Right ventricle myocardium inferior (tissue), 1 donor: Measurements from ENCODE around the gene ACAP3. TPM values are rescaled to one million over a fixed set of nuclear protein-coding genes. Genes with fewer than 3 reads are reported as not detected.
"Not testable (repeated sequence)": the region's sequence is repeated elsewhere in the genome, so short reads cannot be mapped to it uniquely, and the experiment has no call there.

Source experiments
- ATAC-seq: fragments of 200-7000 bp; cut with Tn5 transposase; one replicate; pipeline ENCODE4 v1.9.1; 2020; ENCODE audit warnings: mild to moderate bottlenecking, moderate library complexity
- DNase-seq: peaks from one replicate; pipeline ENCODE4 v3.0.0; 2021; ENCODE audit errors: missing footprints
- intact Hi-C: fragments of 100-400 bp; cut with DNase I; formaldehyde crosslinking; loops from one replicate; pipeline ENCODE4 v1.11.0; 2022
- total RNA-seq: library from RNA; stranded (reverse); fragmentation: NEBNext Ultra II Directional; extraction: Animal tissue kit (Norgen Biotek cat#: 25700); gene quantifications from one replicate; pipeline ENCODE4 v1.2.1, GENCODE V29; 2021
- donor health status: DM: no; HTN: yes; CAD: no; lungs with severe emphysema.

ACAP3 gene
- total RNA-seq, 1 donor from 2014 or later = 57.3 TPM

DNA sequence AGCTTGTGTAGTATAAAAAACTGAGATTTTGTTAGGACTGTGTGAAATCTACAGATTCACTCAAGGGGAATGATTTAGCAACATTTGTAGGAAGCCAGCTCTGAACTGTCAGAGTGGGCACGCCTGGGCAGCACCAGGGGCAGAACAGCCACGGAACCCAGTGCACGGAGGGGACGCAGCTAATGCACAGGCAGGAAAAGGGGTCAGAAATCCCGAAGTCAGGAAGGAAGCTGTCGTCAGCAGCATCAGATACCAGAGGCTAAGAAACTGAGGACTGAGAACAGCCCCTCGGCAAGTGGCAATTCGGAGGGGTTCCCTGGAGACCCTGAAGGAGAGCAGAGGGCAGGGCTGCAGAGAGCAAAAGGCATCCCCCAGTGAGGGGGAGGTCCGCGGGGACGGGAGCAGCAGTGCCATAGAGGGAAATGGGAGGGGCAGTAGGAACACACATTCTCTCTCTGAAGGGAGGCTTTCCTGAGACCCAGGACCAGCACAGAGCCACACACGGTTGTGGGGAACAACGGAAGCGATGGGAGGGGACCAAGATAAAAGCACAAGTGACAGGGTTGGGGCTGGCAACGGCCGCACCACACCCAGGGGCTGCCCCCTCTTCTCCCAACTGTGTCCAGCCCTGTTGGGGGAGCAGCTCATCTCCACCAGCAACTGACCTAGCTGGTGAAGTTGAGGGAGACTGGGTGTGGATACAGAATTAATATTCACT is 46.7 kb downstream of the ACAP3 start:
- peak; percentile 26 for DNase-seq
- intact Hi-C loops = no loop called here
- ATAC-seq = no peak

DNA sequence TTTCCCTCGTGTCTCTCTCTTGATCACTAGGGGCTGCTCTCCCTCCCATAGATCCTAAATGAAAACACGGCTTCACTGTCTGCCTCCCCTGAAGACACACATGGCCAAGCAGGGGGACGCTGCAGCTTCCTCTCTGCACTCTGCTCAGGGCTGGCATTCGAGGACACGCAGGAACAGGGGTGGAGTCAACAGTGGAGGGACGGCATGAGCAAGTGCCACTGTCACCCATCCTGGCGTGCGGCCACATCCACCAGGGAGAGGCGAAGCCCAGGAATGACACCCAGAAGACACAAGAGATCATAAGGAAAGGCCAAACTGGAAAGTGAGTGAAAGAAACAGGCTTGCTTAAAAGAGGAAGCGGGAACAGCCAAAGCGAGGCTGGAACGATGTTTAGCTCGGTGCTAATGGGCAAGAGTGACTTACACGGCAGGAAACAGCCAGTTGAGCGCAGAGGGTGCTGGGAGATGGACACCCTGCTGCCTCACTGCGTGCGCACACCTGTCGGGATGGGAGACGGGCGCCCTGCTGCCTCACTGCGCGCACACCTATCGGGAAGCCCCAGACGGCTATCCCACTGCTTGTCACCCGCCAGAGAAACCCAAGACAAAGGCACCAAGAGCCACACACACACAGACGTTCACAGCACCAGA is 47.7 kb downstream of the ACAP3 start:
- DNase-seq = peak; percentile 73
- intact Hi-C loops = no loop called here
- ATAC-seq = peak; percentile 63

DNA sequence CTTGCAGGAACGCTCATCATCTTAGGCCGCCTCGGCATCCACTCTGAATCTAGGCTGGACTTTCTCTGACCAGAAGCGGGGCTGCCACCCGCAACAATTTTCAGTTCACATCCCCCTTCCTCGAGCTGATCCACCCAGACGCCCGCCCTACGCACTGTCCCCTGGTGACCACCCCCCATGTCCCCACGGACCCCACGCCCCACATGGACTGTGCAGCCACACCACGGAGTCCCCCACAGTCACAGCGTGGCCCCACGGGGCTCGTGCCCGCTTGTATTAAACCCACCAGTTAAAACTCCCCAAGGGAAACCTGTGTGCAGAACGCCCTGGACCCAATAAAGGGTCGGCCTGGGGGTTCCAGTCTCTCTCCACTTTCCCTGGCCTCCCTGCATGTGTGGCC is 48.2 kb downstream of the ACAP3 start:
- intact Hi-C loops = no loop called here
- no peak for ATAC-seq

DNA sequence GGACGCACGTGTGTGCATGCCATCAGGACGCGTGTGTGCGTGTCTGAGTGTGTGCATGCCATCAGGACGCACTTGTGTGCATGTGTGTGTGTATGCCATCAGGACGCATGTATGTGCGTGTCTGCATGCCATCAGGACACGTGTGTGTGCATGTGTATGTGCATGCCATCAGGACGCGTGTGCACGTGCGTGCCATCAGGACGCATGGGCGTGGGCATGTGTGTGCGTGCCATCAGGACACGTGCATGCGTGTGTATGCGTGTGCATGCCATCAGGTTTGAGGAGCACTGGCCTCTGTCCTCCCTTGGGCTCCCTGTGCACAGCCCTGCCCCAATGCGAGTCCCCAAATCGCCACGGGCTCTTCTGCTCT is 48.6 kb downstream of the ACAP3 start:
- ATAC-seq = no peak
- peak; percentile 21 for DNase-seq
- intact Hi-C loops = no loop called here

More for the DNA sequence above, 48.2 kb downstream of the ACAP3 start:
- peak; percentile 49 for DNase-seq

DNA sequence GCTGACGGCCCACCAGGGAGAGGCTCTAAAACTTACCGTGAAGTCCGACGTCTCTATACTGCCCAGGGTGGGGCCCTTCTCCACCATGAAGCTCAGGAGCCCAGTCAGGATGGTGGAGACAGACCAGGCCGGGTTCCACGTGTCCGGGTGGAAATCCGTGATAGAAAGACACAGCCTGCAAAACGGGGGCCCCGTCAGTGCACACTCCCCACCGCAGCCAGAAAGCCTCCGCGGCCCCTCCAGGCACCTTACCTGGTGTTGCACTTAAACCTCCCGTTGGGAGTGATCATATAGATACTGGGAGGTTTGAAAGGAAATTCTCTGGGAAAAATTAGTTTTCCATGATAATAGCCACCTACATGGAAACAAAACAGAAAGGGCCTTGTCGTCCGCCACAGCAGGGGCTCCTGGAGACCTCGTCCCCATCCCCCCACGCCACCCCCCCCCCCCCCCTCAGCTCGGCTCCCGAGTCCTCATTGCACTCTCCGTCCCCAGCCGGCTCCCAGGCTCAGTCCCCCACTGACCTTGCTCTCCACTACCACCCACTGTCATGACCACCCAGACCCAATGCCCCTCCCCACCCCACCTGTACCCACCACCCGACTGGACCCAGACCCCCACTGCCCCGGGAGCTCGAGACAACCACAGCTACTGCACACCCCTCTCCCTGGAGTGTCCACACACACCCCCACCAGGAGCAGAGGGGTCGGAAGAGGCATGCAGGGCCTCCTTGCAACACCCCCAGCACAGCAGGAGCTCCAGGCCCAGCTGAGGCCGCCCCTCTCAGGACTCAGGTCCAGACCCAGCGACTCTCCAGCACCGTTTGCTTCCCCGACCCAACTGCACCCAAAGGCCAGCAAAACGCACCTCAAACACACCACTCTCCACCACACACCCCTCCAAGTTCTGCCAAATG is 50.5 kb downstream of the ACAP3 start:
- intact Hi-C loops = no loop called here
- peak; percentile 40 for DNase-seq
- ATAC-seq = no peak

DNA sequence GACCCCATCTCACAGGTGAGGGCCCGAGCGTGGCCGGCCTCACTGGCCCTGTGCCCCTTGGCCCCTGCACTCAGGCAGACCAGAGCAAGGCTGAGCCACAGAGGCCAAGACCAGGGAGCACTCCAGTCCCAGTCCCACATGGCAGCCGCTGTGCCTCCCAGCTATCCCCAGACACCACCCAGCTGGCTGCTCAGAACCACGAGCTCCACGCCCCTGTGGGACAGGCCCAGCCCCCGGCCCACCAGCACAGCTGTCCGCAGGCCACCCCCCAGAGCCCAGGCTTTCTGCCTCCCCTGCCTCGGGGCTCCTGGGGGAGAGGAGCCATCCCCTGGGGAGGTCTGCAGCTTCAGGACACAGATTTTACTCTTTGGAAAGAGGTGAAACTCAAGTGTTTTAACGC is 52.1 kb downstream of the ACAP3 start:
- intact Hi-C loops = no loop called here
- ATAC-seq = no peak
- peak; percentile 42 for DNase-seq

DNA sequence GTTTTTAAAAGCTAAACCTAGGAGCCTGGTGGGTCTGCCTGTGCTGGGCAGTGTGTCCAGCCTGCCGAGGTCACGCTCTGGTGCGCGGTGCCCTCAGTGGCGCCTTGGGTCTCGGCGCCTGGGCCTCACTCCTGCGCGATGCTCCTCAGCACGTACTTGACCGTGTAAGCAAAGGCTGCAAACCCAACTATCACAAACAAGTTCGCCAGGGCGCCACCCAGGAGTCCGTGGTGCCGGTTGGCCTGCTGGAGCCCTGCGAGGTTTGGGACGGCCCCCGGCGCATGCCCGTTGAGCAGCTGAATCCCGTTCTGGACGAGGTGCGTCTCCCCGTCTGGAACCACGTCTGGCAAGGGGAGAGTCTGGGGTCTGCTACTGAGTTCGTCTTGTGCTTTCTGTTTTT is 52.7 kb downstream of the ACAP3 start:
- no peak for ATAC-seq
- intact Hi-C loops = no loop called here
- DNase-seq = peak; percentile 20

DNA sequence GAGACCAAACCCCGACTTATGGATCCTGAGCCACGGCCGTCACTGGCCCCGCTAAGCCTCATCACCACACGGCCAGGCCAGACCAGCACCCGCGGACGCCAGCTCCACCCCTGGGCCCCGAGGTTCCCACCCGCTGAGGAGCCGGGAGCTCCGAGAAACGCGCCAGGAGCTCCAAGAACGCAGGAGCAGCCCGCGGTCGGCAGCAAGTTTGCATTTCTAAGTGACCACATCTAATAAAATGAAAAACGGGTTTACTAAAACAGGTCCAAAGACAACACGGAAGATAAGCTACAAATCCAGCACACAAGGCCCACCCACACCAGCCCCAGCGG is 53.1 kb downstream of the ACAP3 start:
- DNase-seq (peak; percentile 72), ATAC-seq (no peak)
- intact Hi-C loops = loop anchor here (5.0 kb wide), 1 partner anchor 132 kb away; no protein-coding TSS in a partner anchor

DNA sequence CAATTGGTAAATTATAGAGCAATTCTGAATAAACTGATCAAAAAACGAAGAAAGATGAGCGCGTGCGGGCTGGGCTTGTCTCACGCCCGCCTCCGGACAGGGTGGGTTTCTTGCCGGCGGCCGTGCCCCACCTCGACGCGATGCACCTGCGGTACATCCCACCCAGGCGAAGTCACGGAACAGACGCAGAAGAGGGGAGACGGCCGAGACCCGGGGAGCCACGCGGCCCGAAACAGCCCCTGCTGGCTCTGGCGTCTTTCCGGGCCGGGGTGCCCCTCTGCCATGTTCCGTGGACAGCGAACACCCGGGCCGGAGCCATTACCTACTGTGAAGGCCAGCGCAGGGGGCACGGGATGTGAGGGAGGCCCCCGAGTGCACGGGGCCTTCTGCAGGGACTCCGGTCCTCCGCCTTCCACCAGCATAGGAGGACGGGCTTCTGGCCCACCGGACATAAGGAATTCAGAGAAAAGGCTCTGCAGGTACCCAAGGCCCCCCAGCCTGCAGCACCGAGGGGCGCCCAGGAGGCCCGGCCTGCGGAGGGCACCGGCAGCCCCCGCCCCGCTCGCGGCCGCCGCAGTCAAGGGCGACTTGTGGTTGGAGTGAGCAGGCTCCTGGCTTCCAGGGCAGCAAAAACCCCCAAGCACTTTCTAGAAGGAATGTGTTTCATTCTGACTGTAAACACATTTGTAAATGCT is 53.6 kb downstream of the ACAP3 start:
- intact Hi-C loops = loop anchor here (5.0 kb wide), 1 partner anchor 132 kb away; no protein-coding TSS in a partner anchor
- peak; percentile 16 for ATAC-seq
- DNase-seq = peak; percentile 9

DNA sequence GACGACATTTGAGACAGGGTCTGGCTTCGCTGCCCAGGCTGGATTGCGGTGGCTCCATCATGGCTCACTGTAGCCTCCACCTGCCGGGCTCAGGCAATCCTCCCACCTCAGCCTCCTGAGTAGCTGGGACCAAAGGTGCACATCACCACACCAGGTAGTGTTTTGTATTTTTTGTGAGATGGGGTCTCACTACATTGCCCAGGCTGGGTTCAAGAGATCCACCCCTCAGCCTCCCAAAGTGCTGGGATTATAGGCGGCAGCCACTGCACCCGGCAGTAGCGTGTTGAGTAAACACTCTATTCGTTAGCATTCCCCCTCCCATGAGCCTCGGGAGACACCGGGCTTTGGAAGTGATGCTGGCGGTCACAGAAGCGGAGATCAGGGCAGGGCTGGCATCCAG is 54.4 kb downstream of the ACAP3 start:
- intact Hi-C loops = loop anchor here (5.0 kb wide), 1 partner anchor 131 kb away; no protein-coding TSS in a partner anchor
- ATAC-seq (no peak), DNase-seq (peak; percentile 27)

DNA sequence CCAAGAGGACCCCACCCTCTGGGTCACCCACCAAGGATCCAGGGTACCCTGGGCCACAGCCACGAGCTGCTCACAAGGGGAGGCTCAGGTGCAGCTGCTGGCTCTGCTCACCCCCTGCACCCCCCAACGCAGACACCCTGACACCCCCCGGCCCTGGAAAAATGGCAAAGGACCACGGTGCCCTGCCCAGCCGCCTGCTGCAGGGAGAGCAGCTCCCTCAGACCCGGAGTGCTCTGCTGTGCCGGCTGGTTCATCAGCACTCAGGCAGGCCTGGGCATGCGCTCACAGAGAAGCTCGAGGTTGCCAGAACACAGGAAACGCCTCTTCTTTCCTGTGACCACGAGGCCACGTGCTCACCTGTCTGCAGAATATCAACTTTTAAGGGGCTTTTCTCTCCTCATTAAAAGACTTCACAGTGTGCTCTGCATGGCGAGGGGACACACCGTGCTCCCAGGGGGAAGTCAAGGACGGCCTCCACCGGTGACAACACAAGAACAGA is 56.9 kb downstream of the ACAP3 start:
- DNase-seq (no peak), ATAC-seq (no peak)
- intact Hi-C loops = loop anchor here (5.0 kb wide), 1 partner anchor 129 kb away; no protein-coding TSS in a partner anchor

DNA sequence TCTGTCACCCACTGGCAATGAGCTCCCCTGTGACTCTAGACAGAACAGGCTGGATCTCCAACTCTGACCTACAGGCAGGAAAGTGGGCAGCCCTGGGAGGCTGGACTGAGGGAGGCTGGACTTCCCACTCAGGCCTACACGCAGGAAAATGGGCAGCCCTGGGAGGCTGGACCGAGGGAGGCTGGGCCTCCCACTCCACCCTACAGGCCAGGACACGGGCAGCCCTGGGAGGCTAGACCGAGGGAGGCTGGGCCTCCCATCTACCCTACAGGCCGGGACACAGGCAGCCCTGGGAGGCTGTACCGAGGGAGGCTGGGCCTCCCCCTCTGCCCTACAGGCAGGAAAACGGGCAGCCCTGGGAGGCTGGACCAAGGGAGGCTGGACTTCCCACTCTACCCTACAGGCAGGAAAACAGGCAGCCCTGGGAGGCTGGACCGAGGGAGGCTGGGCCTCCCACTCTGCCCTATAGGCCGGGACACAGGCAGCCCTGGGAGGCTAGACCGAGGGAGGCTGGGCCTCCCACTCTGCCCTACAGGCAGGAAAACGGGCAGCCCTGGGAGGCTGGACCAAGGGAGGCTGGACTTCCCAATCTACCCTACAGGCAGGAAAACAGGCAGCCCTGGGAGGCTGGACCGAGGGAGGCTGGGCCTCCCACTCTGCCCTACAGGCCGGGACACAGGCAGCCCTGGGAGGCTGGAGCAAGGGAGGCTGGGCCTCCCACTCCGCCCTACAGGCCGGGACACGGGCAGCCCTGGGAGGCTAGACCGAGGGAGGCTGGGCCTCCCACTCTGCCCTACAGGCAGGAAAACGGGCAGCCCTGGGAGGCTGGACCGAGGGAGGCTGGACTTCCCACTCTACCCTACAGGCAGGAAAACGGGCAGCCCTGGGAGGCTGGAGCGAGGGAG is 59.5 kb downstream of the ACAP3 start:
- intact Hi-C loops, ATAC-seq: not testable (repeated sequence)

DNA sequence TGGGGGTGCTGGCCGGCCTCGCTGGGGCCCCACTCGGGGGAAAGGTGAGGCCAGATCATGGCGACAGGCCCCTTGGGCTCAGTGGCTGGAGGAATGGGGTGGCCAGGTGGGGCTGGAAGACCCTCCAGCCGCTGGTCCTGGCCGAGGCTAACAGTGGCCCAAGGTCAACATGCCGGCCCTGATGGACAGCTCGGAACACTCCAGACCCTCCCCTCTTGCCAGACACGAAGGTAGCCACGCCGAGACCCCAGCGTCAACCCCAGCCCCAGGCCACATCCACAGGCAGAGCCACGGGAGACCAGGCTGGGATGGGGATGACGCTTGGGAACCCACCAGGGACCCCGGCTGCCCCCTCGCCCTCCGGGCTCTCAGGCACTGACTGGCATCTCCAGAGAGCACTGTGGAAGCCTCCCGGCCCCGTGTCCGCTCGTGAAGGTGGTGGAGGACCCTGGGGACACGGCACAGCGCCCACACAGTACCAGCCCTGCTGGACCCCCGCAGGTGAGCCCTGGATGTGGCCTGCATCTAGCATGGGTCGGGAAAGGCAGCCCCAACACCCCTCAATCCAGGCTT is 60.3 kb downstream of the ACAP3 start:
- DNase-seq = no peak
- no peak for ATAC-seq
- intact Hi-C loops = no loop called here

More for the DNA sequence above, 59.5 kb downstream of the ACAP3 start:
- DNase-seq = not testable (repeated sequence)

DNA sequence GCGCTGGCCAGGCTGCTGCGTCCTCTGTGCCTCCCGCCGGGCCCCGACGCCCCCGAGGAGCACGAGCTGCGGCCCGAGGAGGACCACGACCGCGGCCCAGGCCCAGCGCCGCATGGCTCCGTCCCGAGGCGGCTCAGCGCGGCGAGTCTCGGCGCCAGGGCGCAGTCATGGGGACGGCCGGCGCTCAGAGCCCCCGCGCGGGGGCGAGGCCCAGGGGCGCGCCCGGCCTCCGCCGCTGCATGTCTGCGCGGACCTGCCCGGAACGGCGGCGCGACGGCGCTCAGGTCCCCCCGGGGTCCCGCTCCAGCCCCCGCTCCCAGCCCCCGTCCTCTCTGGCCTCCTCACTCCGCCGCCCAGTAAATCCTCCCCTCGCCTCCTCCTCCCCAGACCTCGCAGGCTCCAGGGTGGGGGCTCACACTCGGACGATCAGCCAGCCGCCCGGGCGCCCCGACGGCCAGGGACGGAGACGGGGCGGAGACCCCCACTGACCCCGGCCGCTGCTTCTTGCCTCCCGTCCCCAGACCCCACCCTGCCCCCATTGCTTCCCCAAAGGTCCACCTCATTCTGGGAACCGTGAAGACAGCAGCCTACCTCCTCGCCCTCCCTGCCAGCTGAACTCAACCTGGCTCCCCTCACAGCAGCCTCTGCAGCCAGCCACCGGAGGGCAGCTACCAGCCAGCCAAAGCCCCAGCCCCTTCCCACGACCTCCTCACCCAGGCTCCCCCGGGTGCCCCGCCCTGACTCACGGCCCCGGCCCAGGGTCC is 61.0 kb downstream of the ACAP3 start, which contains the start of gene C1QTNF12:
TSS of gene C1QTNF12 (minus strand) at position 146 of the 764 bp plus-strand sequence. CDS start at position 114, 32 bp downstream.
- DNase-seq (no peak), ATAC-seq (no peak)
- intact Hi-C loops = no loop called here

DNA sequence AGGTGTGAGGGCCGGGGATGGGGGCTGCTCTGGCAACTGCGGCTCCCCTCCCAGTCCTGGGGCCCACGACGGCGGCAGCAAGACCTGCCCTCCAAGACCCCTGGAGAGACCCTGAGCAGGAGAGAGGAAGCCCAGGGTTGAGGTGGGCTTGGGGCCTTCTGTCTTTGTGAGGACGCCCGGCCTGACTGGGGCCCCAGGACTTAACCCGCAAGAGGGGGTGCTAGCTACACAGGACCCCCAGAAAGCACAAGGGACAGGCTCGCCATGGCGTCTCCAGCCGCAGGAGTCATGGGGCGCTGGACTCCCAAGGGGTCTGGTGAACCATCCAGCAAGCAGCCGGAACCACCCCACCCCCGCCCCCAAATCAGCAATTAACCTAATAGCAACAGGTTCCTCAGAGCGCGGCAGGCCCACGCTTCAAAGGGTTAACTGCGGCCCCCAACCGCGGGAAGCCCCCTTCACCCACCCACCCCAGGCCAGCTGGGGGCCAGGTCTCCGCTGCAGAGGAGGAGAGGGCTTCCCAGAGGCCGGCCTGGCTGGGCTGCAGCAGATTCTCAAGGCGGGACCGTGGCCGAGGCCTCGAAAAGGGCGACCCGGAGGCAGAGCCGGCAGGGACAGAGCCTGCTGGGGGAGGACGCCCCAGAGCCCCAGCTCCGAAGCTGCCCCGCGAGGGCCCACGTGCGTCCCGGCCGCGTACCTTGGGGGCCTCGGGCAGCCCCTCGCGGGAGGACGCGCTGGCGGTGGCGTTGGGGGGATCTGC is 61.7 kb downstream of the ACAP3 start:
- DNase-seq = no peak
- ATAC-seq = no peak
- intact Hi-C loops = no loop called here
